PC-3 (cell line): ENCODE results near the gene MINDY1. TPM values are rescaled to one million over a fixed set of nuclear protein-coding genes. Genes with fewer than 3 reads are reported as not detected.

Source experiments
- ATAC-seq: fragments of 200-7000 bp; cut with Tn5 transposase; 2 replicates; pipeline ENCODE4 v1.9.1; 2020; ENCODE audit warnings: mild to moderate bottlenecking, moderate library complexity
- BruUV-seq: library from RNA; stranded (reverse); fragments of 400-500 nt; replicated peaks from 2 replicates; lab custom pipeline; 2021; lab: Mats Ljungman, UMichigan
- CTCF ChIA-PET: fragments of 300-600 bp; sonication (Branson Sonifier 250); formaldehyde crosslinking; loops from one replicate; lab custom pipeline; 2022; ENCODE audit warnings: antibody characterized with exemption; lab: Charles Lee
- POLR2A ChIA-PET: fragments of 300-600 bp; sonication (Branson Sonifier 250); formaldehyde crosslinking; loops from one replicate; lab custom pipeline; 2022; ENCODE audit warnings: antibody characterized with exemption; ENCODE audit not compliant: unreplicated experiment; lab: Charles Lee
- DNase-seq: peaks from one replicate; pipeline ENCODE4 v3.0.0-alpha.2; 2015
- H2AFZ ChIP-seq: fragments of 300-600 bp; sonication (generic); 2 replicates; pipeline ENCODE4 v1.6.0; 2016; ENCODE audit warnings: antibody characterized with exemption, low read length
- H3F3A ChIP-seq: fragments of 300-600 bp; sonication (generic); one replicate; pipeline ENCODE4 v1.6.0; 2017; ENCODE audit warnings: antibody characterized with exemption, low read length, control low read depth, mild to moderate bottlenecking; ENCODE audit not compliant: unreplicated experiment
- H3K27ac ChIP-seq: fragments of 300-600 bp; sonication (generic); 2 replicates; pipeline ENCODE4 v1.5.1; 2016; ENCODE audit warnings: mild to moderate bottlenecking, low read length
- H3K27me3 ChIP-seq: fragments of 300-600 bp; sonication (generic); 2 replicates; pipeline ENCODE4 v1.6.1; 2016; ENCODE audit warnings: low read length, mixed read lengths
- H3K36me3 ChIP-seq: fragments of 300-600 bp; sonication (generic); 2 replicates; pipeline ENCODE4 v1.6.1; 2016; ENCODE audit warnings: low read depth, mixed run types, low read length, mixed read lengths
- H3K4me1 ChIP-seq: fragments of 300-600 bp; sonication (generic); 2 replicates; pipeline ENCODE4 v1.5.1; 2016; ENCODE audit warnings: low read length; ENCODE audit not compliant: insufficient read depth
- H3K4me2 ChIP-seq: fragments of 300-600 bp; sonication (generic); 2 replicates; pipeline ENCODE4 v1.6.0; 2016; ENCODE audit warnings: low read length
- H3K4me3 ChIP-seq: fragments of 300-600 bp; sonication (generic); 2 replicates; pipeline ENCODE4 v1.5.1; 2016; ENCODE audit warnings: mild to moderate bottlenecking, low read length, mixed read lengths
- H3K79me2 ChIP-seq: fragments of 300-600 bp; sonication (generic); 2 replicates; pipeline ENCODE4 v1.6.1; 2017; ENCODE audit warnings: low read length, mixed read lengths
- H3K9ac ChIP-seq: fragments of 300-600 bp; sonication (generic); 2 replicates; pipeline ENCODE4 v1.6.0; 2016; ENCODE audit warnings: mild to moderate bottlenecking, low read length
- H3K9me2 ChIP-seq: fragments of 300-600 bp; sonication (generic); replicated peaks from 2 replicates; pipeline ENCODE4 v1.6.1; 2016; ENCODE audit warnings: mixed run types, low read length, mixed read lengths
- H3K9me3 ChIP-seq: fragments of 300-600 bp; sonication (generic); 2 replicates; pipeline ENCODE4 v1.6.1; 2016; ENCODE audit warnings: low read length, mixed read lengths
- H4K20me1 ChIP-seq: fragments of 300-600 bp; sonication (generic); 2 replicates; pipeline ENCODE4 v1.6.1; 2016; ENCODE audit warnings: low read length, mixed read lengths
- CTCF ChIP-seq: fragments of 300-600 bp; sonication (generic); conservative IDR thresholded peaks from 2 replicates; pipeline ENCODE4 v1.5.1; 2017; ENCODE audit warnings: antibody characterized with exemption, low read depth, mild to moderate bottlenecking, low read length
- EZH2 ChIP-seq: fragments of 300-600 bp; sonication (generic); IDR thresholded peaks from one replicate; pipeline ENCODE4 v1.6.1; 2017; ENCODE audit warnings: antibody characterized with exemption, mild to moderate bottlenecking, low read length; ENCODE audit not compliant: unreplicated experiment
- EZH2phosphoT487 ChIP-seq: fragments of 300-600 bp; sonication (generic); IDR thresholded peaks from 2 replicates; pipeline ENCODE4 v1.6.1; 2018; ENCODE audit warnings: mild to moderate bottlenecking, antibody characterized with exemption, low read length, borderline replicate concordance
- intact Hi-C: fragments of 100-400 bp; cut with micrococcal nuclease; formaldehyde crosslinking; loops from 2 replicates; pipeline ENCODE4 v1.9.0; 2023
- total RNA-seq: library from RNA; depleted of rRNA; stranded (reverse); fragments of >200 nt; gene quantifications from 2 replicates; pipeline ENCODE4 v1.2.3, GENCODE V29; 2014

The MINDY1 gene
- total RNA-seq, 1 experiment from 2014 or later = 6.3 TPM

- peaks cover 26% of the 10 kb centered on the region for H4K20me1 ChIP-seq
- H3K9ac ChIP-seq = peak overlapping the region; percentile 93; the same call in 1 of the 2 replicates
- ATAC-seq (no peak), DNase-seq (no peak)
- no peaks in the 10 kb centered on the region for H3K27me3 ChIP-seq
- H3K79me2 ChIP-seq = peaks cover 63% of the 10 kb centered on the region
- no peaks in the 10 kb centered on the region for H3K9me2 ChIP-seq
- H3K4me1 ChIP-seq = peaks cover 42% of the 10 kb centered on the region
- peaks cover 4% of the 10 kb centered on the region for H3F3A ChIP-seq
- TSS peak; percentile 27 for BruUV-seq
- POLR2A ChIA-PET = interaction anchor here (1.2 kb wide), 1 partner anchor 14 kb away, joined by 3 read pairs; no protein-coding TSS in a partner anchor
- intact Hi-C loops = no loop called here
- CTCF ChIA-PET = no interaction called here
- H2AFZ ChIP-seq = no peak overlapping the region
- no peaks in the 10 kb centered on the region for H3K9me3 ChIP-seq
- H3K27ac ChIP-seq = no peak overlapping the region
- H3K4me3 ChIP-seq = peak overlapping the region; percentile 90
- H3K4me2 ChIP-seq = peak overlapping the region; percentile 99
- no peak for TF ChIP-seq EZH2
- TF ChIP-seq EZH2phosphoT487 = no peak
- TF ChIP-seq CTCF = no peak
- peaks cover 16% of the 10 kb centered on the region for H3K36me3 ChIP-seq
Measured at GRCh38 chr1:150972417-150972940, 34.2 kb downstream of the MINDY1 start.

GRCh38 chr1:150971583-150972416 is 34.9 kb downstream of the MINDY1 start:
- no TSS peak for BruUV-seq
- H3K9ac ChIP-seq = no peak overlapping the region
- H3K79me2 ChIP-seq = peaks cover 63% of the 10 kb centered on the region
- peaks cover 26% of the 10 kb centered on the region for H4K20me1 ChIP-seq
- H3K4me3 ChIP-seq = peak overlapping the region; percentile 90
- no peaks in the 10 kb centered on the region for H3K27me3 ChIP-seq
- no peak overlapping the region for H3K27ac ChIP-seq
- peak overlapping the region; percentile 99 for H3K4me2 ChIP-seq
- peaks cover 35% of the 10 kb centered on the region for H3K4me1 ChIP-seq
- POLR2A ChIA-PET = no interaction called here
- CTCF ChIA-PET = no interaction called here
- H2AFZ ChIP-seq = no peak overlapping the region
- H3K9me3 ChIP-seq = no peaks in the 10 kb centered on the region
- intact Hi-C loops = loop anchor here (2.0 kb wide), 1 partner anchor 15 kb away; no protein-coding TSS in a partner anchor
- no peak for TF ChIP-seq EZH2
- TF ChIP-seq EZH2phosphoT487 = no peak
- TF ChIP-seq CTCF = no peak
- H3F3A ChIP-seq = peaks cover 1% of the 10 kb centered on the region
- no peak for ATAC-seq
- peaks cover 23% of the 10 kb centered on the region for H3K36me3 ChIP-seq
- DNase-seq = no peak
- H3K9me2 ChIP-seq = no peaks in the 10 kb centered on the region
